Measurements from ENCODE around the gene GABRE. TPM values are rescaled to one million over a fixed set of nuclear protein-coding genes. Genes with fewer than 3 reads are reported as not detected.

The GABRE gene
- total RNA-seq, 1 donor from 2014 or later, result 31.3 TPM

GRCh38 chrX:151984902-151985301 is 10.4 kb upstream of the GABRE start:
- Histone ChIP-seq H3K9me3 (replicated peaks) (no peaks in the 10 kb centered on the region), H3K36me3 (no peaks in the 10 kb centered on the region), H3K4me1 (peaks cover 26% of the 10 kb centered on the region), H3K27ac (replicated peaks) (peak overlapping the region; percentile 23), H3K4me3 (no peak overlapping the region), H3K27me3 (ENCODE audit: low read depth) (no peaks in the 10 kb centered on the region)
- no peak for DNase-seq
- TF ChIP-seq CTCF (IDR thresholded peaks at IDR 0.05; ENCODE audit: borderline replicate concordance), result no peak
- intact Hi-C loops (cut with micrococcal nuclease), result no loop called here

- no peak for TF ChIP-seq CTCF (IDR thresholded peaks at IDR 0.05; ENCODE audit: borderline replicate concordance)
- peaks cover 26% of the 10 kb centered on the region for H3K4me1 ChIP-seq
- intact Hi-C loops (cut with micrococcal nuclease), result no loop called here
- H3K4me3 ChIP-seq, result no peak overlapping the region
- no peaks in the 10 kb centered on the region for H3K27me3 ChIP-seq (ENCODE audit: low read depth)
- H3K27ac ChIP-seq (replicated peaks), result peak overlapping the region; percentile 23
- H3K9me3 ChIP-seq (replicated peaks), result no peaks in the 10 kb centered on the region
- no peak for DNase-seq
- no peaks in the 10 kb centered on the region for H3K36me3 ChIP-seq
These were observed 9.9 kb upstream of the GABRE start for GRCh38 chrX:151984328-151984727.

GRCh38 chrX:151983186-151983585 is 8.7 kb upstream of the GABRE start:
- Histone ChIP-seq H3K9me3 (replicated peaks) (no peaks in the 10 kb centered on the region), H3K4me1 (peaks cover 26% of the 10 kb centered on the region), H3K27ac (replicated peaks) (no peak overlapping the region), H3K36me3 (no peaks in the 10 kb centered on the region), H3K4me3 (no peak overlapping the region), H3K27me3 (ENCODE audit: low read depth) (no peaks in the 10 kb centered on the region)
- no peak for DNase-seq
- intact Hi-C loops (cut with micrococcal nuclease), result no loop called here
- TF ChIP-seq CTCF (IDR thresholded peaks at IDR 0.05; ENCODE audit: borderline replicate concordance), result no peak

- intact Hi-C loops (cut with micrococcal nuclease), result no loop called here
- no peak for TF ChIP-seq CTCF (IDR thresholded peaks at IDR 0.05; ENCODE audit: borderline replicate concordance)
- peak overlapping the region; percentile 55 for H3K27ac ChIP-seq (replicated peaks)
These were observed 7.7 kb upstream of the GABRE start for GRCh38 chrX:151982222-151982621.

GRCh38 chrX:151981129-151981528 is 6.7 kb upstream of the GABRE start:
- intact Hi-C loops (cut with micrococcal nuclease), result no loop called here
- DNase-seq, result no peak
- H3K27me3 ChIP-seq (ENCODE audit: low read depth), result no peaks in the 10 kb centered on the region
- no peak for TF ChIP-seq CTCF (IDR thresholded peaks at IDR 0.05; ENCODE audit: borderline replicate concordance)
- peaks cover 26% of the 10 kb centered on the region for H3K4me1 ChIP-seq
- no peaks in the 10 kb centered on the region for H3K36me3 ChIP-seq
- no peak overlapping the region for H3K4me3 ChIP-seq
- H3K27ac ChIP-seq (replicated peaks), result no peak overlapping the region
- no peaks in the 10 kb centered on the region for H3K9me3 ChIP-seq (replicated peaks)

More at GRCh38 chrX:151982222-151982621, 7.7 kb upstream of the GABRE start:
- DNase-seq, result no peak
- H3K36me3 ChIP-seq, result no peaks in the 10 kb centered on the region
- no peak overlapping the region for H3K4me3 ChIP-seq
- peaks cover 26% of the 10 kb centered on the region for H3K4me1 ChIP-seq
- H3K9me3 ChIP-seq (replicated peaks), result no peaks in the 10 kb centered on the region
- H3K27me3 ChIP-seq (ENCODE audit: low read depth), result no peaks in the 10 kb centered on the region

- Histone ChIP-seq H3K36me3 (no peaks in the 10 kb centered on the region), H3K27me3 (ENCODE audit: low read depth) (no peaks in the 10 kb centered on the region), H3K9me3 (replicated peaks) (no peaks in the 10 kb centered on the region), H3K27ac (replicated peaks) (no peak overlapping the region), H3K4me1 (peaks cover 4% of the 10 kb centered on the region), H3K4me3 (no peak overlapping the region)
- no peak for TF ChIP-seq CTCF (IDR thresholded peaks at IDR 0.05; ENCODE audit: borderline replicate concordance)
- intact Hi-C loops (cut with micrococcal nuclease), result no loop called here
- DNase-seq, result no peak
These were observed 3.4 kb upstream of the GABRE start for GRCh38 chrX:151977923-151978322.

All from left ventricle myocardium inferior (tissue), 1 donor.